Adrenal gland (tissue), 5 donors: ENCODE measurements around the gene ALPG.

ENCODE experiments used
- POLR2A ChIP-seq, 2 donors: fragments of 450-650 bp; IDR thresholded peaks; one replicate each; pipeline ENCODE4 v1.6.1; 2017; ENCODE audit warnings: antibody characterized with exemption in 2 of 2, mild to moderate bottlenecking in 2 of 2, moderate library complexity in 1 of 2
- TF ChIP-seq, protein P1 (sequence below), 6 experiments: fragments of 450-650 bp in 4 of 6; fragments of 200-600 bp in 2 of 6; sonication (generic) in 1 of 6; IDR thresholded peaks; 1 replicate in 5 of 6; 2 replicates in 1 of 6; pipeline versions ENCODE4 v1.5.1 to v1.8.0; 2016 to 2021; ENCODE audit warnings: antibody characterized with exemption in 6 of 6, mild to moderate bottlenecking in 2 of 6, moderate library complexity in 1 of 6
- donor health status: DM: no; HTN: no; CAD: no.

DNA sequence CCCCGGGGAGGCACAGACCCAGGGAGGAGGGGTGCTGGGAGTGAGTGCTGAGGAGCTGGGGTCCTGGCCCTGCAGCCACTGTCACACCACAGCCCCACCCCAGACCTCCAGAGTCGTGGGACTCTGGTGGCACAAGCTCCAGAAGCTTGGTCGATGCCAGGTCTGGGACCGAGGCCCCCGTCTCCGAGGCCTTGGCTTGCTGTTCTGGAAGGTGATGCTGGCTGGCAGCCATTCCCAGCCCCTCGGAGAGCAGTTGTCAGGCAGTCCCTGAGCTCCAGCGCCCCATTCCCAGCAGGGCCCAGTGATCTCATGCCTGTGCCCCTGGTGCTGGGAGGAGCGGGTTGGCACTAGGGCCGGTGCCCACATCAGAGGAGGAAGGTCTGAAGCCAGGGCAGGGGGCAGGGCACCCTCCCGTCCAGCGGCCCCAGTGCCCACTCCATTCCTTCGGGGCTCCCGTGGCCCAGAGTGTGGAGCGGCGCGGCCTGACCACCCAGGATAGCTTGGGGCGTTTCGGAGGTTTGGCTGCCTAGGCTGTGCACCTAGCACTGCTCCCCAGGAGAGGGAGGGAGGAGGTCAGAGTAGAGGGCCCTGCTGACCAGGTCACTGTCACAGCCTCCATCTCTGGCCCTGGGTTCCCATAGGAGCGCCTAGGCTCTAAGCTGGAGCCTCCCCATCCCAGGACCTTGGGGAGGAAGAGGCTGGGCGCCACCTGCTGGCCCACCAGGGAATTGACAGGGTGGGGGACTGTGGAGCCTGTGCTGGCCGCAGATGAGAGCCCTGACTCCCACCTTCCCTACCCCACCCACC is 32.5 kb downstream of the ALPG start:
- TF ChIP-seq, protein P1, sequence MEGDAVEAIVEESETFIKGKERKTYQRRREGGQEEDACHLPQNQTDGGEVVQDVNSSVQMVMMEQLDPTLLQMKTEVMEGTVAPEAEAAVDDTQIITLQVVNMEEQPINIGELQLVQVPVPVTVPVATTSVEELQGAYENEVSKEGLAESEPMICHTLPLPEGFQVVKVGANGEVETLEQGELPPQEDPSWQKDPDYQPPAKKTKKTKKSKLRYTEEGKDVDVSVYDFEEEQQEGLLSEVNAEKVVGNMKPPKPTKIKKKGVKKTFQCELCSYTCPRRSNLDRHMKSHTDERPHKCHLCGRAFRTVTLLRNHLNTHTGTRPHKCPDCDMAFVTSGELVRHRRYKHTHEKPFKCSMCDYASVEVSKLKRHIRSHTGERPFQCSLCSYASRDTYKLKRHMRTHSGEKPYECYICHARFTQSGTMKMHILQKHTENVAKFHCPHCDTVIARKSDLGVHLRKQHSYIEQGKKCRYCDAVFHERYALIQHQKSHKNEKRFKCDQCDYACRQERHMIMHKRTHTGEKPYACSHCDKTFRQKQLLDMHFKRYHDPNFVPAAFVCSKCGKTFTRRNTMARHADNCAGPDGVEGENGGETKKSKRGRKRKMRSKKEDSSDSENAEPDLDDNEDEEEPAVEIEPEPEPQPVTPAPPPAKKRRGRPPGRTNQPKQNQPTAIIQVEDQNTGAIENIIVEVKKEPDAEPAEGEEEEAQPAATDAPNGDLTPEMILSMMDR (IDR thresholded peaks at IDR 0.05) = peak in 4 of 6 experiments; percentile 44 to 62 (median 54)
- TF ChIP-seq POLR2A (IDR thresholded peaks at IDR 0.05) = no peak
